HepG2 (cell line): ENCODE data around the gene TMCC1.

Experiments
- ARID2 ChIP-seq: sonication (generic); formaldehyde crosslinking; IDR thresholded peaks from 2 replicates; pipeline ENCODE4 v1.8.1; 2022; ENCODE audit warnings: mild to moderate bottlenecking, missing genetic modification reagents, borderline replicate concordance
- BCL6 ChIP-seq: IDR thresholded peaks from 2 replicates; pipeline ENCODE4 v1.6.1; 2016; ENCODE audit warnings: missing genetic modification reagents, missing compliant biosample characterization
- FOSL2 ChIP-seq: sonication (generic); formaldehyde crosslinking; IDR thresholded peaks from 2 replicates; pipeline ENCODE4 v1.4.0; 2020; ENCODE audit warnings: missing genetic modification reagents
- FOXA1 ChIP-seq, 2 experiments: fragments of 450-650 bp in 1 of 2; sonication (generic) in 1 of 2; formaldehyde crosslinking in 1 of 2; IDR thresholded peaks; 2 replicates each; pipeline versions ENCODE4 v1.4.0 to v1.6.1; 2016 to 2020; ENCODE audit warnings: missing genetic modification reagents in 1 of 2
- FOXM1 ChIP-seq: sonication (generic); formaldehyde crosslinking; IDR thresholded peaks from 2 replicates; pipeline ENCODE4 v1.5.0; 2020; ENCODE audit warnings: missing genetic modification reagents
- MTF1 ChIP-seq: sonication (generic); formaldehyde crosslinking; IDR thresholded peaks from 2 replicates; pipeline ENCODE4 v1.5.0; 2020; ENCODE audit warnings: missing genetic modification reagents
- ZNF3 ChIP-seq: IDR thresholded peaks from 2 replicates; pipeline ENCODE4 v1.7.0; 2017; ENCODE audit warnings: inconsistent platforms
- ZNF761 ChIP-seq: sonication (generic); formaldehyde crosslinking; conservative IDR thresholded peaks from 2 replicates; pipeline ENCODE4 v1.4.0; 2020; ENCODE audit warnings: mild to moderate bottlenecking, missing genetic modification reagents
- TF ChIP-seq, protein P1 (sequence below): sonication (generic); formaldehyde crosslinking; IDR thresholded peaks from 2 replicates; pipeline ENCODE4 v1.8.1; 2023; ENCODE audit warnings: missing genetic modification reagents, mild to moderate bottlenecking, borderline replicate concordance

DNA sequence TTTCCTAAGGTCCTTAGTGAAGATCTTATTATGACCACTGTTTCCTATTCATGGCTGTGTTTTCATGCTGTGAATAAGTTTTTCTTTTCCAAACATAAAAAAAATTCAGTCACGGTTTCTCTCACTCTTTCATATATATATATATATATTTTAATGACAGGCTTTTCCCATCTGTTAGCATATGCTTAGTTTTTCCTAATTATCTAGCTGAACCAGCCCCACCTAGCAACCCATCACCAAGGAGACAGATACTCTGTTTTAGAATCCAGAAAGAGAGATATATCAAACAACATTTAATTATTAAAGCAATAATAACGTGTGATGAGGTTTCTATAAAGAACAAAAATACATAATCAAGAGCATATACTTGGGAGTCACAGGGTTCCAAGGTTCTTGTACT is 58.3 kb downstream of the TMCC1 start:
- TF ChIP-seq FOSL2 = no peak
- TF ChIP-seq MTF1 (CRISPR knock-in tag) = no peak
- TF ChIP-seq, protein P1, sequence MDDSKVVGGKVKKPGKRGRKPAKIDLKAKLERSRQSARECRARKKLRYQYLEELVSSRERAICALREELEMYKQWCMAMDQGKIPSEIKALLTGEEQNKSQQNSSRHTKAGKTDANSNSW (CRISPR knock-in tag) = no peak
- TF ChIP-seq ZNF761 (CRISPR knock-in tag) = no peak
- TF ChIP-seq ZNF3 (CRISPR knock-in tag) = no peak
- no peak for TF ChIP-seq FOXA1 (IDR thresholded peaks at IDR 0.05)
- no peak for TF ChIP-seq FOXA1 (CRISPR knock-in tag; IDR thresholded peaks at IDR 0.05)
- no peak for TF ChIP-seq ARID2 (CRISPR knock-in tag)
- no peak for TF ChIP-seq FOXM1 (CRISPR knock-in tag)
- TF ChIP-seq BCL6 (CRISPR knock-in tag) = no peak
